HCT116 (cell line): ENCODE results near the gene CMPK2. TPM values are rescaled to one million over a fixed set of nuclear protein-coding genes. Genes with fewer than 3 reads are reported as not detected.

ENCODE experiments used
- ATAC-seq: fragments of 200-7000 bp; cut with Tn5 transposase; 2 replicates; pipeline ENCODE4 v1.9.1; 2020; ENCODE audit warnings: mild to moderate bottlenecking, moderate library complexity
- BruUV-seq: library from RNA; stranded (reverse); fragments of 400-500 nt; replicated peaks from 2 replicates; lab custom pipeline; 2021; lab: Mats Ljungman, UMichigan
- CTCF ChIA-PET: fragments of 300-600 bp; sonication (Branson Sonifier 250); formaldehyde crosslinking; loops from one replicate; lab custom pipeline; 2021; ENCODE audit warnings: antibody characterized with exemption; lab: Charles Lee
- POLR2A ChIA-PET: fragments of 300-600, 350-600 bp; sonication (Branson Sonifier 250); formaldehyde crosslinking; loops from one replicate; lab custom pipeline; 2021; ENCODE audit warnings: antibody characterized with exemption; lab: Charles Lee
- RAD21 ChIA-PET, 2 experiments: fragments of 300-600 bp; sonication (Branson Sonifier 250); formaldehyde crosslinking; loops; one replicate each; lab custom pipeline; 2023; ENCODE audit warnings: low total read pairs in 2 of 2; ENCODE audit not compliant: uncharacterized antibody in 2 of 2, unreplicated experiment in 2 of 2, low non-redundant PET in 1 of 2; lab: Charles Lee
- DNase-seq: peaks from one replicate; pipeline ENCODE4 v3.0.0-alpha.2; 2010; ENCODE audit warnings: low read depth, low spot score
- H2AFZ ChIP-seq: fragments of 200-600 bp; shearing (Covaris generic), sonication (generic); 2 replicates; pipeline ENCODE4 v1.6.1; 2017; ENCODE audit warnings: low read depth, mixed run types, mixed read lengths, antibody characterized with exemption, low read length; ENCODE audit not compliant: poor library complexity, severe bottlenecking
- H3K27ac ChIP-seq: 2 replicates; pipeline ENCODE4 v1.5.1; 2012; ENCODE audit warnings: low read depth, low read length
- H3K27me3 ChIP-seq: fragments of 200-600 bp; sonication (generic); 2 replicates; pipeline ENCODE4 v1.6.1; 2016; ENCODE audit warnings: mixed run types, low read length, mixed read lengths; ENCODE audit not compliant: insufficient read depth
- H3K36me3 ChIP-seq, 2 experiments: fragments of 200-500 bp in 1 of 2; fragments of 200-600 bp in 1 of 2; sonication (Bioruptor generic) in 1 of 2; sonication (generic) in 1 of 2; 2 replicates each; pipeline versions ENCODE4 v1.5.1 to v1.6.1; 2014 to 2016; ENCODE audit warnings: low read length in 2 of 2, inconsistent platforms in 1 of 2, mixed read lengths in 1 of 2, mixed run types in 1 of 2; ENCODE audit not compliant: insufficient read depth in 2 of 2, control insufficient read depth in 1 of 2
- H3K4me1 ChIP-seq, 2 experiments: fragments of 200-600 bp in 1 of 2; sonication (generic) in 1 of 2; 2 replicates each; pipeline versions ENCODE4 v1.5.1 to v1.6.1; 2012 to 2017; ENCODE audit warnings: low read length in 2 of 2, inconsistent platforms in 1 of 2, mild to moderate bottlenecking in 1 of 2, mixed read lengths in 1 of 2, mixed run types in 1 of 2, moderate library complexity in 1 of 2; ENCODE audit not compliant: insufficient read depth in 2 of 2, control insufficient read depth in 1 of 2
- H3K4me2 ChIP-seq: fragments of 200-600 bp; sonication (generic); 2 replicates; pipeline ENCODE4 v1.6.1; 2017; ENCODE audit warnings: mixed run types, low read length, mixed read lengths
- H3K4me3 ChIP-seq, 2 experiments: fragments of 200-600 bp in 1 of 2; sonication (generic) in 1 of 2; replicated peaks in 1 of 2; 2 replicates each; pipeline ENCODE4 v1.5.1; 2011 to 2016; ENCODE audit warnings: low read length in 2 of 2, control low read depth in 1 of 2, low read depth in 1 of 2, mild to moderate bottlenecking in 1 of 2, mixed read lengths in 1 of 2, mixed run types in 1 of 2
- H3K79me2 ChIP-seq: fragments of 200-600 bp; sonication (generic); 2 replicates; pipeline ENCODE4 v1.6.1; 2017; ENCODE audit warnings: mild to moderate bottlenecking, mixed run types, low read length, moderate library complexity, mixed read lengths; ENCODE audit not compliant: insufficient read depth
- H3K9ac ChIP-seq: fragments of 200-600 bp; sonication (generic); 2 replicates; pipeline ENCODE4 v1.6.1; 2016; ENCODE audit warnings: low read length, mixed read lengths
- H3K9me2 ChIP-seq: fragments of 200-600 bp; sonication (generic), shearing (Covaris generic); 2 replicates; pipeline ENCODE4 v1.6.1; 2017; ENCODE audit warnings: mixed run types, mild to moderate bottlenecking, moderate library complexity; ENCODE audit not compliant: insufficient read depth
- H3K9me3 ChIP-seq, 2 experiments: fragments of 200-500 bp in 1 of 2; fragments of 200-600 bp in 1 of 2; sonication (Bioruptor generic) in 1 of 2; sonication (generic) in 1 of 2; 2 replicates each; pipeline ENCODE4 v1.6.1; 2014 to 2017; ENCODE audit warnings: low read length in 2 of 2, mixed read lengths in 2 of 2, inconsistent platforms in 1 of 2, low read depth in 1 of 2, mild to moderate bottlenecking in 1 of 2, mixed run types in 1 of 2, moderate library complexity in 1 of 2; ENCODE audit not compliant: control insufficient read depth in 1 of 2, insufficient read depth in 1 of 2
- H4K20me1 ChIP-seq: fragments of 200-600 bp; sonication (generic), shearing (Covaris generic); 2 replicates; pipeline ENCODE4 v1.6.1; 2017; ENCODE audit warnings: mixed run types, mild to moderate bottlenecking, moderate library complexity; ENCODE audit not compliant: insufficient read depth
- CEBPB ChIP-seq: IDR thresholded peaks from 2 replicates; pipeline ENCODE4 v1.6.1; 2012; ENCODE audit warnings: low read depth
- POLR2A ChIP-seq: IDR thresholded peaks from 2 replicates; pipeline ENCODE4 v1.7.0; 2011; ENCODE audit warnings: borderline replicate concordance; ENCODE audit not compliant: insufficient read depth, insufficient read length; ENCODE audit errors: extremely low read depth
- RAD21 ChIP-seq: IDR thresholded peaks from 2 replicates; pipeline ENCODE4 v1.6.1; 2012; ENCODE audit warnings: low read depth, mild to moderate bottlenecking
- REST ChIP-seq: IDR thresholded peaks from 2 replicates; pipeline ENCODE4 v1.6.1; 2012; ENCODE audit warnings: low read depth
- SIN3A ChIP-seq: IDR thresholded peaks from 2 replicates; pipeline ENCODE4 v1.6.1; 2012; ENCODE audit warnings: low read depth
- SRF ChIP-seq: IDR thresholded peaks from 2 replicates; pipeline ENCODE4 v1.6.1; 2012; ENCODE audit warnings: low read depth
- YY1 ChIP-seq: IDR thresholded peaks from 2 replicates; pipeline ENCODE4 v1.6.1; 2011; ENCODE audit warnings: low read length, low read depth, moderate library complexity, mild to moderate bottlenecking; ENCODE audit not compliant: insufficient replicate concordance; ENCODE audit errors: extremely low read depth
- ZBTB33 ChIP-seq: IDR thresholded peaks from 2 replicates; pipeline ENCODE4 v1.6.1; 2011; ENCODE audit warnings: mild to moderate bottlenecking, low read length, moderate library complexity; ENCODE audit not compliant: insufficient replicate concordance; ENCODE audit errors: extremely low read depth
- ZNF274 ChIP-seq: fragments of 200-500 bp; sonication (Bioruptor generic); IDR thresholded peaks from 2 replicates; pipeline ENCODE4 v1.6.1; 2014; ENCODE audit warnings: mild to moderate bottlenecking, low read depth, low read length, inconsistent platforms
- intact Hi-C: fragments of 100-400 bp; cut with micrococcal nuclease; formaldehyde crosslinking; loops from 2 replicates; pipeline ENCODE4 v1.10.0; 2022
- total RNA-seq: library from RNA; stranded (reverse); gene quantifications from one replicate; pipeline ENCODE4 v1.2.1, GENCODE V29; 2021; ENCODE audit not compliant: unreplicated experiment
- TF ChIP-seq, protein P1 (sequence below): IDR thresholded peaks from 2 replicates; pipeline ENCODE4 v1.6.1; 2012
- TF ChIP-seq, protein P2 (sequence below), 3 experiments: fragments of 200-600 bp in 1 of 3; sonication (generic) in 1 of 3; IDR thresholded peaks in 2 of 3; conservative IDR thresholded peaks in 1 of 3; 2 replicates each; pipeline ENCODE4 v1.5.1; 2012 to 2017; ENCODE audit warnings: low read depth in 2 of 3, low read length in 2 of 3, antibody characterized with exemption in 1 of 3, borderline replicate concordance in 1 of 3, control low read depth in 1 of 3, mild to moderate bottlenecking in 1 of 3, mixed read lengths in 1 of 3, mixed run types in 1 of 3, moderate library complexity in 1 of 3; ENCODE audit not compliant: insufficient read depth in 1 of 3

The CMPK2 gene
- total RNA-seq, 1 experiment from 2014 or later, result 1.5 TPM

DNA sequence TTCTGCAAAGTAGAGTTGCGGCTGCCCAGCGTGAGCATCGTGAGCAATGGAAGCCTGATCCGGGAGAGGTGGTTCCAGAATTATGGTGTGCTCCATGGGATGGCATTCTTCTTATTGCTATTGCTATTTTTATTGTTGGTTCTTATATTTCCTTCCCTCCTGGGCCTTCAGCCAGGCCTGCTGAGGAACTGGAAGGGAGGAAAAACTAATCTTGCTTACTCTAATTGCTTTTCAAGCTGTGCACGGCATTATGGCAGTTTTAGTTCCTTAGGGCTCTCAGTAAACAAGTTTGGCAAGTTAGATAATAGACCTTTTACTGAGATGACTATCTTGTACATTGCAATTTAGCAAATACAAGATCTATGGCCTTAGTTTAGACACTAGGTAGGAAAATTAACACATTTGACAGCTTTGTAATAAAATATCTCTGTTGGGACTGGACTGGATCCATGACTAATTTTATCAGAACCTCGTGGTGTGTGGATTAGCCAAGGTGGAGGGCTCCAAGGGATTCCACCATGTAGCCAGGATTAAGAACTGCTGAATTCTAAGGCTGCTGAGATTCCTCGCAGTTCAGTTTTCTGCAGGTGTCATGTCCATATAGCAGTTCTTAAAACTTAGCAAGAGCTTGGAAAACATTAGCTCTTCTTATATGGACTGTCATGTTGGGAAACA, 17.9 kb upstream of the CMPK2 start:
- H3K27me3 ChIP-seq, result peaks cover 19% of the 10 kb centered on the region; the same call in 1 of the 2 replicates
- no peaks in the 10 kb centered on the region for H3K79me2 ChIP-seq
- H3K4me3 ChIP-seq, result no peak overlapping the region
- ChIA-PET POLR2A (no interaction called here), CTCF (no interaction called here), RAD21 (no interaction called here)
- no peak overlapping the region for H3K27ac ChIP-seq
- no peaks in the 10 kb centered on the region for H3K9me3 ChIP-seq
- no peak for DNase-seq
- H2AFZ ChIP-seq, result no peak overlapping the region
- BruUV-seq, result no TSS peak
- H3K9ac ChIP-seq, result no peak overlapping the region
- intact Hi-C loops, result no loop called here
- H3K36me3 ChIP-seq, result no peaks in the 10 kb centered on the region
- H4K20me1 ChIP-seq, result no peaks in the 10 kb centered on the region
- no peaks in the 10 kb centered on the region for H3K4me1 ChIP-seq
- no peak for TF ChIP-seq ZBTB33
- no peak for TF ChIP-seq REST
- no peak for TF ChIP-seq SRF
- no peak for TF ChIP-seq CEBPB
- no peak for TF ChIP-seq POLR2A
- no peak for TF ChIP-seq RAD21
- TF ChIP-seq, protein P1, sequence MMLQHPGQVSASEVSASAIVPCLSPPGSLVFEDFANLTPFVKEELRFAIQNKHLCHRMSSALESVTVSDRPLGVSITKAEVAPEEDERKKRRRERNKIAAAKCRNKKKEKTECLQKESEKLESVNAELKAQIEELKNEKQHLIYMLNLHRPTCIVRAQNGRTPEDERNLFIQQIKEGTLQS, result no peak
- no peak for TF ChIP-seq ZNF274
- no peak for TF ChIP-seq SIN3A
- TF ChIP-seq, protein P2, sequence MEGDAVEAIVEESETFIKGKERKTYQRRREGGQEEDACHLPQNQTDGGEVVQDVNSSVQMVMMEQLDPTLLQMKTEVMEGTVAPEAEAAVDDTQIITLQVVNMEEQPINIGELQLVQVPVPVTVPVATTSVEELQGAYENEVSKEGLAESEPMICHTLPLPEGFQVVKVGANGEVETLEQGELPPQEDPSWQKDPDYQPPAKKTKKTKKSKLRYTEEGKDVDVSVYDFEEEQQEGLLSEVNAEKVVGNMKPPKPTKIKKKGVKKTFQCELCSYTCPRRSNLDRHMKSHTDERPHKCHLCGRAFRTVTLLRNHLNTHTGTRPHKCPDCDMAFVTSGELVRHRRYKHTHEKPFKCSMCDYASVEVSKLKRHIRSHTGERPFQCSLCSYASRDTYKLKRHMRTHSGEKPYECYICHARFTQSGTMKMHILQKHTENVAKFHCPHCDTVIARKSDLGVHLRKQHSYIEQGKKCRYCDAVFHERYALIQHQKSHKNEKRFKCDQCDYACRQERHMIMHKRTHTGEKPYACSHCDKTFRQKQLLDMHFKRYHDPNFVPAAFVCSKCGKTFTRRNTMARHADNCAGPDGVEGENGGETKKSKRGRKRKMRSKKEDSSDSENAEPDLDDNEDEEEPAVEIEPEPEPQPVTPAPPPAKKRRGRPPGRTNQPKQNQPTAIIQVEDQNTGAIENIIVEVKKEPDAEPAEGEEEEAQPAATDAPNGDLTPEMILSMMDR (IDR thresholded peaks at IDR 0.05 in 2 of 3, conservative IDR thresholded peaks at IDR 0.05 in 1 of 3; ENCODE audit: borderline replicate concordance in 1 of 3, insufficient read depth in 1 of 3, low read depth in 2 of 3, low read length in 2 of 3), result no peak
- TF ChIP-seq YY1, result no peak
- no peak for ATAC-seq
- no peak overlapping the region for H3K4me2 ChIP-seq
- H3K9me2 ChIP-seq, result no peaks in the 10 kb centered on the region
